Activated T-cell treated with anti-CD3 and anti-CD28 coated beads, Interleukin-2, amount 50 U/mL, for 1 hour (primary cell): ENCODE measurements around the gene DNAJC5G.
"Not testable (repeated sequence)": the region's sequence is repeated elsewhere in the genome, so short reads cannot be mapped to it uniquely, and the experiment has no call there.

Experiments
- DNase-seq: peaks from one replicate; pipeline ENCODE4 v3.0.0-alpha.2; 2020

The DNAJC5G gene

GRCh38 chr2:27281855-27282559 lies 6.8 kb downstream of the DNAJC5G start, which contains the start of gene TRIM54:
Gene TRIM54 (plus strand): TSS chr2:27282429. CDS start chr2:27282732, 303 bp downstream.
- DNase-seq, result no peak

GRCh38 chr2:27282892-27283291 lies 7.7 kb downstream of the DNAJC5G start:
- no peak for DNase-seq

GRCh38 chr2:27284996-27285395 lies 9.8 kb downstream of the DNAJC5G start:
- no peak for DNase-seq

- DNase-seq, result no peak
These were observed 10.2 kb downstream of the DNAJC5G start for GRCh38 chr2:27285481-27285880.

- no peak for DNase-seq
These were observed 13.4 kb downstream of the DNAJC5G start for GRCh38 chr2:27288610-27289009.

- no peak for DNase-seq
These were observed 15.3 kb downstream of the DNAJC5G start for GRCh38 chr2:27290549-27290948.

GRCh38 chr2:27291865-27292264 lies 16.6 kb downstream of the DNAJC5G start:
- DNase-seq, result no peak

GRCh38 chr2:27294928-27295327 lies 19.7 kb downstream of the DNAJC5G start:
- DNase-seq, result no peak

- no peak for DNase-seq
These were observed 21.2 kb downstream of the DNAJC5G start for GRCh38 chr2:27296481-27296880.

GRCh38 chr2:27297195-27297594 lies 22.0 kb downstream of the DNAJC5G start:
- DNase-seq, result no peak

- DNase-seq, result no peak
These were observed 23.3 kb downstream of the DNAJC5G start for GRCh38 chr2:27298391-27299080.

- DNase-seq, result not testable (repeated sequence)
These were observed 25.4 kb downstream of the DNAJC5G start for GRCh38 chr2:27300606-27301005.

- DNase-seq, result peak; percentile 47
These were observed 28.1 kb downstream of the DNAJC5G start for GRCh38 chr2:27303093-27304025.

GRCh38 chr2:27304488-27305240 lies 29.4 kb downstream of the DNAJC5G start:
- no peak for DNase-seq

GRCh38 chr2:27305516-27305915 lies 30.3 kb downstream of the DNAJC5G start:
- DNase-seq, result no peak

- no peak for DNase-seq
These were observed 30.9 kb downstream of the DNAJC5G start for GRCh38 chr2:27306136-27306535.

- DNase-seq, result peak; percentile 47
These were observed 31.5 kb downstream of the DNAJC5G start for GRCh38 chr2:27306573-27307286.

- no peak for DNase-seq
These were observed 32.0 kb downstream of the DNAJC5G start for GRCh38 chr2:27307287-27307544.

- no peak for DNase-seq
These were observed 32.5 kb downstream of the DNAJC5G start for GRCh38 chr2:27307545-27308358.

GRCh38 chr2:27308359-27308881 lies 33.2 kb downstream of the DNAJC5G start, which contains the start of gene UCN:
Gene UCN (minus strand): TSS chr2:27308445. CDS start chr2:27307895, 550 bp downstream.
- no peak for DNase-seq

- DNase-seq, result no peak
These were observed 34.4 kb downstream of the DNAJC5G start for GRCh38 chr2:27309651-27310050.
